Astrocyte (in vitro differentiated cells and primary cell): ENCODE results near the gene CADPS. TPM values are rescaled to one million over a fixed set of nuclear protein-coding genes. Genes with fewer than 3 reads are reported as not detected.

Source experiments
- DNase-seq: peaks from one replicate; pipeline ENCODE4 v3.0.0-alpha.2; 2010; ENCODE audit warnings: low read depth
- FAIRE-seq: peaks from 2 replicates; lab custom pipeline; 2011; peaks lifted over from hg19 to GRCh38; lab: Jason Lieb, UNC
- H2AFZ ChIP-seq: 2 replicates; pipeline ENCODE4 v1.6.0; 2012; ENCODE audit warnings: low read depth, low read length, inconsistent platforms
- H3K27ac ChIP-seq: 2 replicates; pipeline ENCODE4 v1.5.1; 2011; ENCODE audit warnings: low read depth, low read length, inconsistent platforms
- H3K27me3 ChIP-seq: 2 replicates; pipeline ENCODE4 v1.6.0; 2011; ENCODE audit warnings: low read length, inconsistent platforms; ENCODE audit not compliant: insufficient read depth
- H3K36me3 ChIP-seq: 2 replicates; pipeline ENCODE4 v1.5.1; 2011; ENCODE audit warnings: low read length, inconsistent platforms; ENCODE audit not compliant: insufficient read depth
- H3K4me1 ChIP-seq: 2 replicates; pipeline ENCODE4 v1.5.1; 2011; ENCODE audit warnings: low read length, inconsistent platforms; ENCODE audit not compliant: insufficient read depth
- H3K4me2 ChIP-seq: 2 replicates; pipeline ENCODE4 v1.6.0; 2012; ENCODE audit warnings: low read length, inconsistent platforms
- H3K4me3 ChIP-seq: 2 replicates; pipeline ENCODE4 v1.5.1; 2011; ENCODE audit warnings: low read depth, mild to moderate bottlenecking, low read length, inconsistent platforms; ENCODE audit not compliant: insufficient read depth
- H3K79me2 ChIP-seq: 2 replicates; pipeline ENCODE4 v1.6.0; 2012; ENCODE audit warnings: mild to moderate bottlenecking, low read length, inconsistent platforms; ENCODE audit not compliant: insufficient read depth
- H3K9ac ChIP-seq: 2 replicates; pipeline ENCODE4 v1.6.0; 2012; ENCODE audit warnings: mild to moderate bottlenecking, low read length, inconsistent platforms
- H3K9me3 ChIP-seq: 2 replicates; pipeline ENCODE4 v1.5.1; 2012; ENCODE audit warnings: low read depth, mild to moderate bottlenecking, low read length, inconsistent platforms; ENCODE audit not compliant: insufficient read depth
- H4K20me1 ChIP-seq: 2 replicates; pipeline ENCODE4 v1.6.0; 2012; ENCODE audit warnings: low read length, inconsistent platforms; ENCODE audit not compliant: insufficient read depth
- H3K27ac Mint-ChIP-seq: one replicate; pipeline ENCODE4 v1.8.0; 2021; ENCODE audit warnings: mild to moderate bottlenecking, mixed read lengths; ENCODE audit not compliant: unreplicated experiment
- H3K27me3 Mint-ChIP-seq: one replicate; pipeline ENCODE4 v1.8.0; 2021; ENCODE audit warnings: low read depth, mixed read lengths; ENCODE audit not compliant: unreplicated experiment
- H3K36me3 Mint-ChIP-seq: one replicate; pipeline ENCODE4 v1.8.0; 2021; ENCODE audit warnings: low read depth, mixed read lengths; ENCODE audit not compliant: unreplicated experiment
- H3K4me1 Mint-ChIP-seq: one replicate; pipeline ENCODE4 v1.8.0; 2021; ENCODE audit warnings: low read depth, mixed read lengths; ENCODE audit not compliant: unreplicated experiment
- H3K4me3 Mint-ChIP-seq: one replicate; pipeline ENCODE4 v1.8.0; 2021; ENCODE audit warnings: mild to moderate bottlenecking, moderate library complexity, mixed read lengths; ENCODE audit not compliant: unreplicated experiment
- H3K9me3 Mint-ChIP-seq: one replicate; pipeline ENCODE4 v1.8.0; 2021; ENCODE audit warnings: mild to moderate bottlenecking, mixed read lengths; ENCODE audit not compliant: unreplicated experiment
- CTCF ChIP-seq: IDR thresholded peaks from 2 replicates; pipeline ENCODE4 v1.5.1; 2011; ENCODE audit warnings: low read depth, mild to moderate bottlenecking, inconsistent platforms, low read length, moderate library complexity; ENCODE audit not compliant: insufficient read depth
- EZH2 ChIP-seq: IDR thresholded peaks from 2 replicates; pipeline ENCODE4 v1.6.1; 2012; ENCODE audit warnings: mild to moderate bottlenecking, low read length, inconsistent platforms; ENCODE audit not compliant: insufficient read depth
- total RNA-seq: library from RNA; stranded (reverse); gene quantifications from 2 replicates; pipeline ENCODE4 v1.2.1, GENCODE V29; 2021

The CADPS gene
- total RNA-seq, 1 donor from 2014 or later, result 5.4 TPM

- H3K4me1 ChIP-seq, result peaks cover 46% of the 10 kb centered on the region
- H3K9ac ChIP-seq, result no peak overlapping the region
- H4K20me1 ChIP-seq, result no peaks in the 10 kb centered on the region
- TF ChIP-seq CTCF, result no peak
- no peak for TF ChIP-seq EZH2
- H3K9me3 Mint-ChIP-seq, result peaks cover 3% of the 10 kb centered on the region
- H3K4me2 ChIP-seq, result peak overlapping the region; percentile 29
- H3K27me3 ChIP-seq, result no peaks in the 10 kb centered on the region
- no peak overlapping the region for H3K4me3 ChIP-seq
- FAIRE-seq, result no peak
- no peaks in the 10 kb centered on the region for H3K27me3 Mint-ChIP-seq
- no peaks in the 10 kb centered on the region for H3K9me3 ChIP-seq
- peak; percentile 69 for DNase-seq
- H3K27ac ChIP-seq, result peak overlapping the region; percentile 47
- H3K36me3 ChIP-seq, result no peaks in the 10 kb centered on the region
- peaks cover 41% of the 10 kb centered on the region for H3K4me1 Mint-ChIP-seq
- H2AFZ ChIP-seq, result no peak overlapping the region
- no peak overlapping the region for H3K4me3 Mint-ChIP-seq
- H3K79me2 ChIP-seq, result no peaks in the 10 kb centered on the region
- no peak overlapping the region for H3K27ac Mint-ChIP-seq
- no peaks in the 10 kb centered on the region for H3K36me3 Mint-ChIP-seq
These were observed 273.8 kb downstream of the CADPS start for GRCh38 chr3:62601238-62602070.

GRCh38 chr3:62600033-62600432 lies 275.2 kb downstream of the CADPS start:
- H3K27me3 ChIP-seq, result no peaks in the 10 kb centered on the region
- no peaks in the 10 kb centered on the region for H3K36me3 ChIP-seq
- H3K36me3 Mint-ChIP-seq, result no peaks in the 10 kb centered on the region
- no peak overlapping the region for H3K27ac Mint-ChIP-seq
- H3K9ac ChIP-seq, result no peak overlapping the region
- no peaks in the 10 kb centered on the region for H3K9me3 Mint-ChIP-seq
- no peak overlapping the region for H2AFZ ChIP-seq
- DNase-seq (no peak), FAIRE-seq (no peak)
- H3K27ac ChIP-seq, result no peak overlapping the region
- H3K79me2 ChIP-seq, result no peaks in the 10 kb centered on the region
- peaks cover 34% of the 10 kb centered on the region for H3K4me1 Mint-ChIP-seq
- peaks cover 38% of the 10 kb centered on the region for H3K4me1 ChIP-seq
- no peaks in the 10 kb centered on the region for H4K20me1 ChIP-seq
- no peaks in the 10 kb centered on the region for H3K27me3 Mint-ChIP-seq
- H3K9me3 ChIP-seq, result no peaks in the 10 kb centered on the region
- H3K4me3 Mint-ChIP-seq, result no peak overlapping the region
- TF ChIP-seq CTCF (no peak), EZH2 (no peak)
- no peak overlapping the region for H3K4me2 ChIP-seq
- H3K4me3 ChIP-seq, result no peak overlapping the region

- H4K20me1 ChIP-seq, result no peaks in the 10 kb centered on the region
- DNase-seq, result no peak
- no peak overlapping the region for H3K4me2 ChIP-seq
- H3K27me3 ChIP-seq, result no peaks in the 10 kb centered on the region
- H3K4me3 ChIP-seq, result no peak overlapping the region
- H3K27ac Mint-ChIP-seq, result no peak overlapping the region
- H3K9ac ChIP-seq, result no peak overlapping the region
- H3K9me3 ChIP-seq, result no peaks in the 10 kb centered on the region
- H3K4me3 Mint-ChIP-seq, result no peak overlapping the region
- no peaks in the 10 kb centered on the region for H3K9me3 Mint-ChIP-seq
- no peaks in the 10 kb centered on the region for H3K36me3 Mint-ChIP-seq
- FAIRE-seq, result no peak
- no peak overlapping the region for H3K27ac ChIP-seq
- H3K79me2 ChIP-seq, result no peaks in the 10 kb centered on the region
- no peaks in the 10 kb centered on the region for H3K27me3 Mint-ChIP-seq
- H3K4me1 ChIP-seq, result peaks cover 16% of the 10 kb centered on the region
- H2AFZ ChIP-seq, result no peak overlapping the region
- peaks cover 11% of the 10 kb centered on the region for H3K4me1 Mint-ChIP-seq
- H3K36me3 ChIP-seq, result no peaks in the 10 kb centered on the region
- no peak for TF ChIP-seq CTCF
- TF ChIP-seq EZH2, result no peak
These were observed 277.7 kb downstream of the CADPS start for GRCh38 chr3:62597491-62597890.
